Naive thymus-derived CD4-positive, alpha-beta T cell (primary cell): Measurements from ENCODE around the gene MTX1. TPM values are rescaled to one million over a fixed set of nuclear protein-coding genes. Genes with fewer than 3 reads are reported as not detected.

ENCODE experiments used
- ATAC-seq: fragments of 150-1000 bp; cut with Tn5 transposase; 2 replicates; pipeline ENCODE4 v1.10.0; 2021; ENCODE audit warnings: mild to moderate bottlenecking, moderate library complexity
- CTCF ChIA-PET: fragments of 350-600 bp; sonication (Branson Sonifier 250); formaldehyde crosslinking; loops from one replicate; lab custom pipeline; 2021; ENCODE audit warnings: antibody characterized with exemption; lab: Charles Lee
- POLR2A ChIA-PET: fragments of 350-600 bp; sonication (Branson Sonifier 250); formaldehyde crosslinking; loops from one replicate; lab custom pipeline; 2021; ENCODE audit warnings: antibody characterized with exemption, inconsistent platforms; lab: Charles Lee
- DNase-seq, 9 donors: peaks; one replicate each; pipeline versions ENCODE4 v3.0.0 to v3.0.0-alpha.2; 2020 to 2022; ENCODE audit warnings: mixed read lengths in 1 of 9
- H3K27ac ChIP-seq: one replicate; pipeline ENCODE4 v1.7.0; 2013; ENCODE audit warnings: mild to moderate bottlenecking, low read depth, low read length, moderate library complexity
- H3K27me3 ChIP-seq, 2 donors: one replicate each; pipeline ENCODE4 v1.7.0; 2013; ENCODE audit warnings: low read length in 2 of 2, mild to moderate bottlenecking in 2 of 2, moderate library complexity in 2 of 2; ENCODE audit not compliant: control insufficient read depth in 2 of 2, insufficient read depth in 2 of 2
- H3K36me3 ChIP-seq, 3 experiments: 1 replicate in 2 of 3; 2 replicates in 1 of 3; pipeline ENCODE4 v1.7.0; 2013; ENCODE audit warnings: low read length in 3 of 3, mild to moderate bottlenecking in 3 of 3, moderate library complexity in 1 of 3; ENCODE audit not compliant: insufficient read depth in 3 of 3, control insufficient read depth in 2 of 3
- H3K4me1 ChIP-seq, 2 donors: one replicate each; pipeline ENCODE4 v1.7.0; 2013; ENCODE audit warnings: low read length in 2 of 2, mild to moderate bottlenecking in 2 of 2, moderate library complexity in 1 of 2; ENCODE audit not compliant: control insufficient read depth in 2 of 2, insufficient read depth in 2 of 2
- H3K4me3 ChIP-seq: 2 replicates; pipeline ENCODE4 v1.7.0; 2013; ENCODE audit warnings: mild to moderate bottlenecking, low read length
- H3K9me3 ChIP-seq, 3 experiments: 1 replicate in 2 of 3; 2 replicates in 1 of 3; pipeline ENCODE4 v1.7.0; 2013; ENCODE audit warnings: low read length in 3 of 3; ENCODE audit not compliant: control insufficient read depth in 2 of 3
- H3K27ac Mint-ChIP-seq, 9 donors: one replicate each; pipeline ENCODE4 v1.8.0; 2020 to 2022; ENCODE audit warnings: mixed read lengths in 9 of 9, mild to moderate bottlenecking in 8 of 9, moderate library complexity in 5 of 9, inconsistent platforms in 2 of 9
- H3K27me3 Mint-ChIP-seq, 5 donors: one replicate each; pipeline ENCODE4 v1.8.0; 2021 to 2022; ENCODE audit warnings: mixed read lengths in 5 of 5, mild to moderate bottlenecking in 1 of 5
- H3K36me3 Mint-ChIP-seq, 5 donors: one replicate each; pipeline ENCODE4 v1.8.0; 2020 to 2022; ENCODE audit warnings: mixed read lengths in 5 of 5, mild to moderate bottlenecking in 3 of 5, inconsistent platforms in 1 of 5
- H3K4me1 Mint-ChIP-seq, 7 donors: one replicate each; pipeline ENCODE4 v1.8.0; 2020 to 2022; ENCODE audit warnings: mixed read lengths in 7 of 7, mild to moderate bottlenecking in 3 of 7, inconsistent platforms in 1 of 7
- H3K4me3 Mint-ChIP-seq, 10 donors: one replicate each; pipeline ENCODE4 v1.8.0; 2020 to 2022; ENCODE audit warnings: mild to moderate bottlenecking in 10 of 10, mixed read lengths in 10 of 10, moderate library complexity in 6 of 10, inconsistent platforms in 2 of 10
- H3K9me3 Mint-ChIP-seq, 11 donors: one replicate each; pipeline ENCODE4 v1.8.0; 2020 to 2022; ENCODE audit warnings: mixed read lengths in 11 of 11, mild to moderate bottlenecking in 4 of 11, inconsistent platforms in 1 of 11, moderate library complexity in 1 of 11
- intact Hi-C, 2 donors: fragments of 100-400 bp; cut with micrococcal nuclease; formaldehyde crosslinking; loops; one replicate each; pipeline ENCODE4 v1.15.1; 2023
- polyA plus RNA-seq, 2 donors: library from polyadenylated mRNA; unstranded; fragments of 300-500 nt; fragmentation: Illumina TruSeq; gene quantifications; one replicate each; pipeline ENCODE4 v1.2.3, GENCODE V29; 2021
- total RNA-seq, 6 experiments: library from RNA in 5 of 6; stranded (reverse) in 5 of 6; gene quantifications; 1 replicate in 5 of 6; 2 replicates in 1 of 6; pipeline ENCODE4 v1.2.3 and lab custom pipeline; 2021 to 2026

Gene MTX1
- total and polyA plus RNA-seq, 7 experiments from 2014 or later = 19.5 to 49.9 (median 28.9) TPM

GRCh38 chr1:155247667-155248553 is 39.4 kb downstream of the MTX1 start:
- intact Hi-C loops = no loop called here
- H3K27ac Mint-ChIP-seq = no peak overlapping the region

GRCh38 chr1:155250246-155250632 is 41.7 kb downstream of the MTX1 start:
- intact Hi-C loops = loop anchor here (1.0 to 10.0 kb wide), 9 partner anchors 23 to 479 kb away; partner anchors contain the start of genes FDPS (in 2 of the 2), ASH1L (in 1 of the 2), CLK2 (in 1 of the 2) and HCN3 (in 1 of the 2)
- POLR2A ChIA-PET = interaction anchor here (0.6 to 4.0 kb wide), 8 partner anchors 9 to 132 kb away, joined by 3 to 34 read pairs (median 4); partner anchors contain the start of gene SCAMP3
- peak overlapping the region; percentile 49 for H3K27ac ChIP-seq

More at GRCh38 chr1:155247667-155248553, 39.4 kb downstream of the MTX1 start:
- peaks cover 0 to 5% (median 0%) of the 10 kb centered on the region in 5 donors for H3K36me3 Mint-ChIP-seq
- H3K9me3 Mint-ChIP-seq = peaks cover 0 to 8% (median 0%) of the 10 kb centered on the region in 11 donors
- Histone ChIP-seq H3K4me1 (peaks cover 10 to 11% of the 10 kb centered on the region in 2 donors), H3K27ac (no peak overlapping the region), H3K4me3 (no peak overlapping the region), H3K9me3 (no peaks in the 10 kb centered on the region), H3K36me3 (no peaks in the 10 kb centered on the region), H3K27me3 (no peaks in the 10 kb centered on the region)
- H3K4me3 Mint-ChIP-seq = no peak overlapping the region
- CTCF ChIA-PET = interaction anchor here (0.6 to 6.4 kb wide), 5 partner anchors 57 to 906 kb away, joined by 3 to 105 read pairs (median 3); partner anchors contain the start of gene RUSC1
- DNase-seq = no peak
- peaks cover 0 to 6% (median 3%) of the 10 kb centered on the region in 5 donors for H3K27me3 Mint-ChIP-seq
- ATAC-seq = no peak
- peaks cover 20 to 35% (median 25%) of the 10 kb centered on the region in 7 donors for H3K4me1 Mint-ChIP-seq
- POLR2A ChIA-PET = interaction anchor here (0.9 to 1.8 kb wide), 3 partner anchors 13 to 76 kb away, joined by 5 to 6 read pairs (median 5); partner anchors contain the start of gene THBS3

GRCh38 chr1:155250633-155251449 is 42.3 kb downstream of the MTX1 start:
- H3K27ac Mint-ChIP-seq = peak overlapping the region in 7 of 9 donors; percentile 29 to 86 (median 69)
- H3K36me3 Mint-ChIP-seq = no peaks in the 10 kb centered on the region
- ChIA-PET CTCF (interaction anchor here (0.5 to 6.4 kb wide), 35 partner anchors 9 to 1135 kb away, joined by 3 to 105 read pairs (median 4); partner anchors contain the start of genes CLK2, FDPS, MTX1 and RUSC1), POLR2A (interaction anchor here (0.6 to 4.0 kb wide), 10 partner anchors 10 to 131 kb away, joined by 3 to 34 read pairs (median 4); partner anchors contain the start of genes RUSC1 and SCAMP3)
- ATAC-seq = peak; percentile 99
- Histone ChIP-seq H3K4me3 (peak overlapping the region; percentile 54), H3K27ac (peak overlapping the region; percentile 49), H3K27me3 (no peaks in the 10 kb centered on the region), H3K9me3 (no peaks in the 10 kb centered on the region), H3K4me1 (peaks cover 4 to 10% of the 10 kb centered on the region in 2 donors), H3K36me3 (no peaks in the 10 kb centered on the region)
- peak overlapping the region in 9 of 10 donors; percentile 45 to 83 (median 62) for H3K4me3 Mint-ChIP-seq
- no peaks in the 10 kb centered on the region for H3K27me3 Mint-ChIP-seq
- H3K4me1 Mint-ChIP-seq = peaks cover 21 to 36% (median 24%) of the 10 kb centered on the region in 7 donors
- DNase-seq = peak; percentile 86 to 98 (median 93)
- intact Hi-C loops = loop anchor here (1.0 to 10.0 kb wide), 9 partner anchors 22 to 478 kb away; partner anchors contain the start of genes FDPS (in 2 of the 2), ASH1L (in 1 of the 2), CLK2 (in 1 of the 2) and HCN3 (in 1 of the 2)
- H3K9me3 Mint-ChIP-seq = peaks cover 0 to 1% (median 0%) of the 10 kb centered on the region in 11 donors

More at GRCh38 chr1:155250246-155250632, 41.7 kb downstream of the MTX1 start:
- Histone ChIP-seq H3K4me3 (peak overlapping the region; percentile 54), H3K9me3 (no peaks in the 10 kb centered on the region), H3K36me3 (no peaks in the 10 kb centered on the region), H3K4me1 (peaks cover under 1 to 7% of the 10 kb centered on the region in 2 donors), H3K27me3 (no peaks in the 10 kb centered on the region)
- Mint-ChIP-seq H3K27ac (peak overlapping the region in 5 of 9 donors; percentile 38 to 86 (median 75)), H3K9me3 (no peaks in the 10 kb centered on the region), H3K4me1 (peaks cover 20 to 33% (median 21%) of the 10 kb centered on the region in 7 donors), H3K36me3 (no peaks in the 10 kb centered on the region), H3K4me3 (peak overlapping the region; percentile 45 to 83 (median 68)), H3K27me3 (no peaks in the 10 kb centered on the region)
- DNase-seq (peak in 1 of 9 donors; percentile 26), ATAC-seq (peak; percentile 14)
- CTCF ChIA-PET = interaction anchor here (0.6 to 6.4 kb wide), 24 partner anchors 8 to 1134 kb away, joined by 3 to 105 read pairs (median 4); partner anchors contain the start of genes CLK2, FDPS, MTX1 and RUSC1

- no peak for ATAC-seq
- Histone ChIP-seq H3K36me3 (peaks cover 0 to 3% (median 0%) of the 10 kb centered on the region in 3 experiments), H3K4me1 (peaks cover 4 to 10% of the 10 kb centered on the region in 2 donors), H3K9me3 (no peaks in the 10 kb centered on the region), H3K27ac (no peak overlapping the region), H3K27me3 (no peaks in the 10 kb centered on the region), H3K4me3 (no peak overlapping the region)
- Mint-ChIP-seq H3K4me3 (peak overlapping the region in 1 of 10 donors; percentile 46), H3K36me3 (peaks cover 0 to 5% (median 2%) of the 10 kb centered on the region in 5 donors), H3K9me3 (peaks cover 0 to 1% (median 0%) of the 10 kb centered on the region in 11 donors), H3K27ac (peak overlapping the region in 1 of 9 donors; percentile 32), H3K4me1 (peaks cover 20 to 36% (median 31%) of the 10 kb centered on the region in 7 donors), H3K27me3 (no peaks in the 10 kb centered on the region)
- ChIA-PET CTCF (interaction anchor here (0.5 to 6.4 kb wide), 21 partner anchors 9 to 369 kb away, joined by 3 to 105 read pairs (median 5); partner anchors contain the start of genes CLK2, FDPS, RUSC1 and SCAMP3), POLR2A (interaction anchor here (0.8 to 4.0 kb wide), 7 partner anchors 9 to 76 kb away, joined by 3 to 34 read pairs (median 3); partner anchors contain the start of genes RUSC1 and SCAMP3)
- DNase-seq = no peak
- intact Hi-C loops = loop anchor here (2.0 to 10.0 kb wide), 2 partner anchors 253 kb away; no protein-coding TSS in a partner anchor
Observed at GRCh38 chr1:155251566-155251965, 43.1 kb downstream of the MTX1 start.

GRCh38 chr1:155253208-155253607 is 44.7 kb downstream of the MTX1 start:
- ChIA-PET CTCF (interaction anchor here (0.6 kb wide), 1 partner anchor 359 kb away, joined by 3 read pairs; no protein-coding TSS in a partner anchor), POLR2A (interaction anchor here (4.0 kb wide), 1 partner anchor 7 kb away, joined by 34 read pairs; the partner anchor contains the start of gene SCAMP3)
- H3K4me1 Mint-ChIP-seq = peaks cover 20 to 42% (median 39%) of the 10 kb centered on the region in 7 donors
- Histone ChIP-seq H3K27ac (no peak overlapping the region), H3K9me3 (no peaks in the 10 kb centered on the region), H3K4me3 (no peak overlapping the region), H3K4me1 (peaks cover 4 to 10% of the 10 kb centered on the region in 2 donors), H3K36me3 (peaks cover 0 to 14% (median 0%) of the 10 kb centered on the region in 3 experiments), H3K27me3 (no peaks in the 10 kb centered on the region)
- H3K36me3 Mint-ChIP-seq = peaks cover 0 to 16% (median 13%) of the 10 kb centered on the region in 5 donors
- DNase-seq (no peak), ATAC-seq (no peak)
- H3K27ac Mint-ChIP-seq = peak overlapping the region in 4 of 9 donors; percentile 25 to 80 (median 76)
- intact Hi-C loops = loop anchor here in 1 of 2 donors (10.0 kb wide), 1 partner anchor 252 kb away; no protein-coding TSS in a partner anchor
- H3K9me3 Mint-ChIP-seq = peaks cover 0 to 1% (median 0%) of the 10 kb centered on the region in 11 donors
- peak overlapping the region; percentile 1 to 85 (median 76) for H3K4me3 Mint-ChIP-seq
- H3K27me3 Mint-ChIP-seq = no peaks in the 10 kb centered on the region
